HS-27A (cell line): ENCODE data around the gene OR5P2.
"Not testable (repeated sequence)": the region's sequence is repeated elsewhere in the genome, so short reads cannot be mapped to it uniquely, and the experiment has no call there.

ENCODE experiments used
- DNase-seq: peaks from one replicate; pipeline ENCODE4 v3.0.0-alpha.2; 2012; ENCODE audit warnings: low read depth, missing footprints

Gene OR5P2

GRCh38 chr11:7796842-7797241 is at the start of gene OR5P2:
Gene OR5P2 (minus strand): TSS chr11:7796942. CDS start chr11:7796942, 0 bp downstream.
- no peak for DNase-seq

GRCh38 chr11:7846003-7846402 is 49.3 kb upstream of the OR5P2 start:
- DNase-seq, result no peak

GRCh38 chr11:7844986-7845385 is 48.2 kb upstream of the OR5P2 start:
- DNase-seq, result no peak

GRCh38 chr11:7844521-7844920 is 47.8 kb upstream of the OR5P2 start:
- no peak for DNase-seq

- DNase-seq, result no peak
Observed at GRCh38 chr11:7840578-7840977, 43.8 kb upstream of the OR5P2 start.

GRCh38 chr11:7833527-7833926 is 36.8 kb upstream of the OR5P2 start:
- DNase-seq, result no peak

GRCh38 chr11:7830740-7831139 is 34.0 kb upstream of the OR5P2 start, which contains the start of gene OR5P3:
Gene OR5P3 (minus strand): TSS chr11:7830840.
- DNase-seq, result no peak

- DNase-seq, result no peak
Observed at GRCh38 chr11:7826324-7826723, 29.6 kb upstream of the OR5P2 start.

GRCh38 chr11:7820417-7820816 is 23.7 kb upstream of the OR5P2 start:
- DNase-seq, result not testable (repeated sequence)

- not testable (repeated sequence) for DNase-seq
Observed at GRCh38 chr11:7814897-7815296, 18.2 kb upstream of the OR5P2 start.

GRCh38 chr11:7810301-7810700 is 13.6 kb upstream of the OR5P2 start:
- not testable (repeated sequence) for DNase-seq

GRCh38 chr11:7793233-7793632 is 3.5 kb downstream of the OR5P2 start:
- no peak for DNase-seq

- DNase-seq, result no peak
Observed at GRCh38 chr11:7787239-7787638, 9.5 kb downstream of the OR5P2 start.

GRCh38 chr11:7775689-7776088 is 21.1 kb downstream of the OR5P2 start:
- no peak for DNase-seq

- not testable (repeated sequence) for DNase-seq
Observed at GRCh38 chr11:7764301-7764700, 32.4 kb downstream of the OR5P2 start.

- DNase-seq, result no peak
Observed at GRCh38 chr11:7759010-7759409, 37.7 kb downstream of the OR5P2 start.

GRCh38 chr11:7749456-7749855 is 47.3 kb downstream of the OR5P2 start:
- DNase-seq, result no peak
